Subcutaneous adipose tissue (tissue), 4 donors: ENCODE data around the gene CXCR2. TPM values are rescaled to one million over a fixed set of nuclear protein-coding genes. Genes with fewer than 3 reads are reported as not detected.

Source experiments
- CTCF ChIP-seq: fragments of 450-650 bp; IDR thresholded peaks from one replicate; pipeline ENCODE4 v1.5.1; 2016; ENCODE audit warnings: low read depth, mild to moderate bottlenecking, control low read depth, antibody characterized with exemption, moderate library complexity
- total RNA-seq, 4 donors: library from RNA; depleted of rRNA; stranded (reverse); fragments of >200 nt; gene quantifications; one replicate each; pipeline ENCODE4 v1.1.0, GENCODE V29; 2016

Gene CXCR2
- total RNA-seq, 4 donors from 2014 or later = 0.34 to 3.0 (median 1.6) TPM; not detected in 1

- no peak for TF ChIP-seq CTCF
Measured at GRCh38 chr2:218123986-218124385, 1.8 kb upstream of the CXCR2 start.

- no peak for TF ChIP-seq CTCF
Measured at GRCh38 chr2:218125095-218125494, 733 bp upstream of the CXCR2 start.

GRCh38 chr2:218127929-218128455 lies 2.2 kb downstream of the CXCR2 start:
- TF ChIP-seq CTCF = no peak

GRCh38 chr2:218128781-218129457 lies 3.1 kb downstream of the CXCR2 start:
- TF ChIP-seq CTCF = no peak

GRCh38 chr2:218129458-218130135 lies 3.8 kb downstream of the CXCR2 start:
- no peak for TF ChIP-seq CTCF

- TF ChIP-seq CTCF = no peak
Measured at GRCh38 chr2:218130377-218130776, 4.5 kb downstream of the CXCR2 start.

- TF ChIP-seq CTCF = no peak
Measured at GRCh38 chr2:218130822-218131221, 5.0 kb downstream of the CXCR2 start.
